SKM-1 treated with dmso at 0.1 percent for 144 hours (cell line): ENCODE measurements around the gene PAFAH1B1.
"Not testable (repeated sequence)": the region's sequence is repeated elsewhere in the genome, so short reads cannot be mapped to it uniquely, and the experiment has no call there.

ENCODE experiments used
- DNase-seq: peaks from one replicate; lab custom pipeline; 2025; ENCODE audit not compliant: unreplicated experiment; lab: John Stamatoyannopoulos, UW

Gene PAFAH1B1

DNA sequence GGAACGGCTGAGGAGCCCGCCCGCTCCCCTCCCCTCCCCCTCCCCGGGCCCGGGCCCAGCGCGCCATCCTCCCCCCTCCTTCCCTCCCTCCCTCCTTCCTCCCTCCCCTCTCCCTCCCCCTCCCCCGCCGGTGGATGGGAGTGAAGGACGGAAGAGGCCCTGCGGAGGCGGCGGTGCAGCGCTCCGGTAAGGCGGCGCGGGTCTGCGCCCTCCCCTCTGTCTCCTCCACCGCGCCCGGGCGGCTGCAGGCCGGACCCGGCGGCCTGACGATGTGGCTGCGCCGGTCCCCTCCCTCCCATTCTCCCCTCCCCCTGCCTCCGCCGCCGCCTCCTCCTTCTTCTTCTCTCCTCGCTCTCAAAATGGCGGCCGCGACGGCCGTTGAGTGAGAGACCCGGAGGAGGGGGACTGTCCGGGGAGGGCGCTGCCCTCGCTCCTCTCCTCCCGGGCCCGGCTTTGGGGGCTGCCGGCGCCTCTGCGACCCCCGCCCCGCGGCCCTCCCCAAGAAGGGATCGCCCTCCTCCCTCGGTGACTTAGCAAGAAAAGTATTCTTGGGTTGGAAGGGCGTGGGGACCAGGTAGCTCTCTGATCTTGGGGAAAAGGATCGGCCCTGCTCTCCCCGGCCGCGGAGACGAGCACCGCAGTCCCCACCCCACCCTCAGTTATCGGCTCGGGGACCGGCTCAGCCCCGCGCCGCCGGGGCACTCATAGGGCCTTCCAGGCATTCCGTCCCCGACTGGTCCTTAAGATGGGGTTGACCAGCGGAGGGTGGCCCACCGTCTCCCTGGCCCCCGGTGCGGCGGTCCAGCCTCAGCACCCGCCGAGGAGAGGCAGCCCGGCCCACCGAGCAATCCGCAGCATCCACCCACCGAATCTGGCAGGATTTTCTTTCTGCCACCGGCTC, 617 bp downstream of the PAFAH1B1 start:
- DNase-seq: peak; percentile 61

DNA sequence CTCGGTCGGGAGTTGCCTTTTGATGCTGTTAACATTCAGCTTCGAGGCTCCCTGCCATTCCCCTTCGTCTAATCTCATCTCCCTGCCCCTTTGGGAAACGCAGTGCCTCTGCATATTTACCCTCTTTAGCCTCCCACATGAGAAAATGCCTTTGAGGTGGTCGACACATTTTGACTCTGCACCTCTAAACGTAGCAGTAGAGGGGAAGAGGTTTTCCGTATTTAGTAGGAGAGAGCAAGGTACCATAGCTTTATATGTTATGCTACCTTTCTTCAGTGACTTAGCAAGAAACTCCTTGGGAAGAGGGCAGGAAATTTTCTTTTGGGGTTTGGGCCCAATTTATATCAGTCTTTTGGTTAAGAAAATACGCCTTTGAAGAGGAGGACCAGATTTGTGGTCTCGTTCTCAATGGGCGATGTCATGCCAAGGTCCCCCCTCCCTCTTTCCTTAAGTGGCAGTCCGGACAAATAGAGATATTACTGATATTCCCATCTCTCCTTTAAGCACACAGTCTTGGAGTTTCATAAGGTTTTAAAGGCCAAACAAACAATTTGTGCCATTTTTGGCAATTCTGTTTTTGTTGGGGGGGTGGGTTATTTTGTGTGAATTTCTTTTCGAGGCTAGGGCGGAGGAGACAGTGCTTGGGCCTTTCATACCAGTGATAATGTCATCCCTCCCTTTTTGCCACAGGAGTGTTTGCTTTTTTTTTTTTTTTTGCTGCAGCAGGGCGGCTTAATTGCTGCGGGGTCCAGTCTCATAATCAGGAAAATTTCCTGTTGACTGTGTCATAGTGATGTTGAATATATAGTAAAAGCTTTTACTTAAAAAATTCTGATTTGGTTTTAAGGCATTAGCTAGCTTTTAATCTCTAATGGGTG, 1.5 kb downstream of the PAFAH1B1 start:
- no peak for DNase-seq

DNA sequence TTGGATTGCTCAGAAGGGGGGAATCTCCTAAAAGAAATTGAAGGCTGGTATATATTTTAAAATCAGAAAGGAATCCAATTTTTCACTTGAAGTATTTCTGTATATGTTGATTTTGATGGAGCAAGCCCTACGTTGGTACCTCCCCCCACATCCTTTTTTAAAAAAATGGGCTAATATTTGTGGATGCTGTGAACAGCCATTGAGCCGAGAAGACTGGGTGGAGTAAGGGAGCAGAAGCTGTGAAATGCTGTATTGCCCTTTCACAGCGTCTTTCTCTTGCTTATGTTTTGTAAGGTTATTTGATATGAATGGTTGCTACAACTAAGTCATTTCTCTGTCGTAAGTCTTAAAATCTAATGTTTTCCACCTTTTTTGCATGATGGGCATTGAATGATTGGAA, 2.3 kb downstream of the PAFAH1B1 start:
- DNase-seq: no peak

DNA sequence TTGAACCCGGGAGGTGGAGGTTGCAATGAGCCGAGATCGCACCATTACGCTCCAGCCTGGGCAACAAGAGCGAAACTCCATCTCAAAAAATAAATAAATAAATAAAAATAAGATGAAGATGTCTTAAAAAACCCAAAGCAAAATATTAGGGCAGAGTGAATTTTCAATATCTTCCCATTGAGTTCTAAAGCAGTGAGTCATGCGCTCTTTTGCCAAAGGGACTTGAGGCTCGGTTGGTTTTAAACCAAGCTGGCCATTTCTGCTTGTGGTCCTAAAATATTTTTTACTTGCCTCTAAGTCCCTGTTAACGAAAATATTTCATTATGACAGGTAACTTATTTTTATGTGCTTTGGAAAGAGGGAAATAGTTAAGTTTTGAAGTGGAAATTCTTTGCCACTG, 4.7 kb downstream of the PAFAH1B1 start:
- DNase-seq: no peak

DNA sequence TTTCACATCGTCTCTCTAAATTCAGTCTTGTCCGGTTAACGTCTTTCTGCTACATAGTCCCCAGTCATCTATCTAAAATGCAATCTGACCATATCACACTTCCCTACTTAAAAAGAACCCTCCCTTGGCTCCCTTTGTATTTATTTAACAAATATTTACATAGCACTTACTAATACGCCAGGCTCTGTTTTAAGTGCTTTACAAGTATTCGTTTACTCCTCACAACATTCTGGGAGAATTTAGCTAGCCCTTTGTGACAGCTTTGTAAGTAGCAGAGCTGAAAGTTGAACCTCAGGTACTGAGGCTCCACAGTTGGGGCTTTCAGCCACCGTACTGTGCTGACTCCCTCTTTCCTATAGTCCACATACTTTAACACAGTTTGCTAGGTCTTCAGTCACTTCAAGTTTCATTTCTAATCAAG, 9.2 kb downstream of the PAFAH1B1 start:
- DNase-seq: no peak

DNA sequence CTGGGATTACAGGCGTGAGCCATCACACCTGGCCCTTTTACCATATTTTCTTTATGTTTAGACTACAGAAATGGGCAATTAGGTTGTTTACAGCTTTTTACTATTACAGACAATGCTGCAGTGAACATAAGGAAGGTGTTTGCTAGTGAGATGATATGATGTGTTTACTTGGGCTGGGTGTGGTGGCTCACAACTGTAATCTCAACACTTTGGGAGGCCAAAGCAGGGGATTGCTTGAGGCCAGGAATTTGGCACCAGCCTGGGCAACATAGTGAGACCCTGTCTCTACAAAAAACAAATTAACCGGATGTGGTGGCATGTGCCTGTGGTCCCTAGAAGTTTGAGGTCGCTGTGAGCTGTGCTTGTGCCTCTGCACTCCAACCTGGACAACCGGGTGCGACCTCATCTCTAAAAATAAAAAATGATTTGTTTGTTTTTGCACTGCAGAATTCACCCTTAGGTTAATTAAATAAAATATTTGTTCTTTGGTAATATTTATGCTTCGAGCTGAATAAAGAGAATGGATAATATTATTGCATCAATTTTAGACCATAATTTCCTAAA, 15.0 kb downstream of the PAFAH1B1 start:
- no peak for DNase-seq

DNA sequence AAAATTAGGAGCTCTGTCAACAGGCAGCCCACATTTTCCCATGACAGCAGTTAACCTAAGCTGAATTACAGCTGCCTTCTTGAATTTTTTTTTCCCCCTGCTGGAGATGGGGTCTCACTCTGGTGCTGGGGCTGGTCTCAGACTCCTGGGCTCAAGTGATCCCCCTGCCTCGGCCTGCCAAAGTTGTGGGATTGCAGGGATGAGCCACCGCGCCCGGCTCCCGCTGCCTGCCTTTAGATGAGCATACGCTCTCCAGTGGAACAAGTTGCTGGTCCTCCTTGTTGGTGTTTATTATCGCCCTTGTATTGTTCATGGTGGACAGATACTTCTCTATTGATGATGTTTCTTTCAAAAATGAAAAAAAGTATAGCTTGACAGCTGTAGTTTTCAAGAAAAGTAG, 15.6 kb downstream of the PAFAH1B1 start:
- no peak for DNase-seq

DNA sequence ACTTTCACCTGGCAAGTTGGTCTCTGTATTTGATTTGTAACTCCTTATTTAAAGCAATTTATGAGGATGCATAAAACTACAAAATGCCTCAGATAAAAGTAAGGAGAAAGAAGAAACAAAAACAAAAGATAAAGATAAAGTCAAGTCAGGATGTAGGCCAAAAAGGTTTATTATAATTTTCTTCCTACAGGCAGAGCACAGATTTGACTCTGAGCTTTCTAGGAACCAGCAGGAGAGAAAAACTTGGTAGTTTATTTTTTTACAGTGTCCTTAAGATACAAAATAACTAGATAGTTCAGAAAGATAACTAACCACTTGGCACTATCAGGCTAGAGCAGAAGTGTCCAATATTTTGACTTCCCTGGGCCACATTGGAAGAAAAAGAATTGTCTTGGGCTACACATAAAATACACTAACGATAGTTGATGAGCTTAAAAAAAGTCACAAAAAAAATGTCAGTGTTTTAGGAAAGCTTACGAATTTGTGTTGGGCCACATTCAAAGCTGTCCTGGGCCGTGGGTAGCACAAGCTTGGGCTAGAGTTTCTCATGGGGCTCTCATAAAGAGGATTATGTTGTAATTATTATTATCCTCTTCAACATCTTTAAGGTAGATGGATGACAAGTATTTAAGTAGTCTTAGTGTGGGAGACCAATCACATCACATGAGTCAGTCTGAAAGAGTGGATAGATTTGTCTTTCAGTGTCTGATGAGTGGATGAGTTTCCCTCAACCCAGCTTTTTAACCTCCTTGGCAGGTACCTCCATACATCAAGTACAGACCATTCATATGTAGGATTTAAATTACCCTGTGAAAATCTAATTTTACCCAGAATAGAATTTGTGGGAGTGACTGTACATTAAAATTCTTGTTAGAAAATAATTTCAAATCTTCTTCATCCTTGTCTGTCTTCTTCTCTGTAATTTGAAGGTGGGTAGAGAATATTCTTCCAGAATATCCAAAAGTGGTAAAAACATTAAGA, 17.0 kb downstream of the PAFAH1B1 start:
- DNase-seq: no peak

DNA sequence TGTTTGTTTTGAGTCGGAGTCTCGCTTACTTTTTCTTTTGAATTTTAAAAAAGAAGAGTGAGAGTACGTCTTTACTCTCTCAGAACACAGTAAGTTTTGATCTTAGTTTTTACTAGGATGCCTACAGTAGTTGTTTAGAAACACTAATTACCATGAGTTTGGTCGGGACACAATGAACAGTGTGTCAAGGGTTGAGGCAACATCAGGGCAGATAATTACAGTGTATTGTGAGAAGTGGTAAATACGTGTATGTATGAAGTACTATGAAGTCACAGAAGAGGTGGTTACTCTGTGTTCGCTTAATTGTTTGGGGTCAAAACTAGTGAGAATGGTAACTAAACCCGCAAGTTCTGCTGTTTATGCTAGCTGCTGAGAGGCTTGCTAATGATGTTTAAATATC, 18.2 kb downstream of the PAFAH1B1 start:
- no peak for DNase-seq

DNA sequence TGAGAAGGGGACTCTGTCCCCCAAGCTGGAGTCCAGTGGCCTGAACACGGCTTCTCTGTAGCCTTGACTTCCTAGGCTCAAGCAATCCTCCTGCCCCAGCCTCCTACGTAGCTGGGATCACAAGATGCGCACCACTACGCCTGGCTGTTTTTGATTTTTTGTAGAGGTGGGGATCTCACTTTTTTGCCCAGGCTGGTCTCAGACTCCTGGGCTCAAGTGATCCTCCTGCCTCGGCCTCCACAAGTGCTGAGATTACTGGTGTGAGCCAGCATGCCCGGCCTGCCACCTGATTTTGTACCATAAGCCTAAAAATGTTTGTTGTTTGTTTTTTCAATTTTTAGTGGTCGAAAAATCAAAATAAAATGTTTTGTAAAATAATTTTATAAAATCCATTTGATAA, 19.2 kb downstream of the PAFAH1B1 start:
- no peak for DNase-seq

DNA sequence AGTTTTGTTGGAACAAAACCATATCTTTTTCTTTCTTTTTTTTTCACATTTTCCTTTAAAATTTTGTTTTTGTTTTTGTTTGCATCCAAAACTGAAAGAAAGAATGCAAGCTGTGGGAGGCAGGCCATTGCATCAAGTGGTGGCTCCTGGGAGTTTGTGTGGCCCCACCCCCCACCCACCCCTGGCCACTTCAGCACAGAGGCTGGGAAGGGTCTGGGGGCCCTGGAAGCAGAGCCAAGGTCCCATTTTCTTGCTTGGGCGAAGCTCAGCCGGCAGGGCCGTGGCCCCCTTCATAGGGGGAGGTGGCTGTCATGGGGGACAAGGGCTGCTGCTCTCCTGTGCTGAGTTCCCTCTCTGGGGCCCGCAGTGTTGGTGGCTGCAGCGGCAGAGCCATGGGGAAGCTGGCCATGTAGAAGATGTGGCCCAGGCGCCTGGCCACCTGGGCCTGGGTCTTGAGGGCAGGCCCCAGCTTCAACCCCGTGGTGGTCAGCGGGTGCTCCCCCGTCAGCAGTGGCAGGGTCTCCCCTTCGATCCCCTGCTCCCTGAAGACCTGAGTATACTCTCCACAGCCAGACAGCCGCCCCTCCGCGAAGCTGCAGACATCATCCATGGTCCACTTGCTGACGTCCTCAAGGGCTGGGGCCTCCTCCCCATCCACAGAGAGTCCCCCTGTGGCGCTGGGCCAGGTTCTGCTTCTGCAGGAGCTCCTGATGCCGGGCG, 19.8 kb downstream of the PAFAH1B1 start:
- DNase-seq: no peak

DNA sequence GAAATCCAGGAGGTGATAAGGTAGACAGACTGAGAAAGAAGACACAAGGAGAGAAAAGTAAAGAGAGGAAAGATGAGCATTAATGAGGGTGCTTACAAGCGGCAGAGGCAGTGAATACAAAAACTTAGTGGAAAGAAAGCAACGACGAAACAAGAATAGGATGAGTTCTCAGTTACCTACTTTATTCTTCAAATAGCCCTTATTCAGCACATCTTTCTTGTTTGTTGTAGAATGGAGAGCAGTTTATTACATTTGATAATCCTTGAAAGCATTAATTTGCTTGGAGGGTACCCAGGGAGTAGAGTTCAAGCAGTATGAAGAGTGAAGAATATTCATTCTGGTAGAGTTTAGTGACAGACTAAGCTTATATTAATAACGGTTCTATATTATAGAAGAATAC, 22.4 kb downstream of the PAFAH1B1 start:
- DNase-seq: no peak

DNA sequence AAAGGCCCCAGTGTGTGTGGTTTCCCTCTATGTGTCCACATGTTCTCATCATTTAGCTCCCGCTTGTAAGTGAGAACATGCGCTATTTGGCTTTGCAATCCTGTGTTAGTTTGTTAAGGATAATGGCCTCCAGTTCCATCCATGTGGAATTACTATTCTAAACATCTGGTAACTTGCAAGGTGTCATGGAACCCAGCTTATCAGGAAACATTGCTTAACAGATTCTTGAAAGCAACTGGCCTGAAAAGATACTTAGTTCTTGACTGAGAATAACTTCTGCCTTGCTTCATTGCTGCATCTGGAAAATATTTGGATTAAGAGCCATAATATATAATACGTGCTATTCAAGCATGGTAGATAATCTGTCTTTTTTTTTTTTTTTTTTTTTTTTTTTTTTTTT, 27.8 kb downstream of the PAFAH1B1 start:
- no peak for DNase-seq

DNA sequence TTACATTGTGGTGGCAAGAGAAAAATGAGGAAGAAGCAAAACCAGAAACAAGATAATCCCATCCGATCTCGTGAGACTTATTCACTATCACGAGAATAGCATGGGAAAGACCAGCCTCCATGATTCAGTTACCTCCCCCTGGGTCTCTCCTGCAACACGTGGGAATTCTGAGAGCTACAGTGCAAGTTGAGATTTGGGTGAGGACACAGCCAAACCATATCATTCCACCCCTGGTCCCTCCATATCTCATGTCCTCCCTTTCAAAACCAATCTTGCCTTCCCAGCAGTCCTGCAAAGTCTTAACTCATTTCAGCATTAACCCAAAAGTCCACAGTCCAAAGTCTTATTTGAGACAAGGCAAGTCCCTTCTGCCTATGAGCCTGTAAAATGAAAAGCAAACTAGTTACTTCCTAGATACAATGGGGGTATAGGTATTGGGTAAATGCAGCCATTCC, 28.5 kb downstream of the PAFAH1B1 start:
- DNase-seq: not testable (repeated sequence)

DNA sequence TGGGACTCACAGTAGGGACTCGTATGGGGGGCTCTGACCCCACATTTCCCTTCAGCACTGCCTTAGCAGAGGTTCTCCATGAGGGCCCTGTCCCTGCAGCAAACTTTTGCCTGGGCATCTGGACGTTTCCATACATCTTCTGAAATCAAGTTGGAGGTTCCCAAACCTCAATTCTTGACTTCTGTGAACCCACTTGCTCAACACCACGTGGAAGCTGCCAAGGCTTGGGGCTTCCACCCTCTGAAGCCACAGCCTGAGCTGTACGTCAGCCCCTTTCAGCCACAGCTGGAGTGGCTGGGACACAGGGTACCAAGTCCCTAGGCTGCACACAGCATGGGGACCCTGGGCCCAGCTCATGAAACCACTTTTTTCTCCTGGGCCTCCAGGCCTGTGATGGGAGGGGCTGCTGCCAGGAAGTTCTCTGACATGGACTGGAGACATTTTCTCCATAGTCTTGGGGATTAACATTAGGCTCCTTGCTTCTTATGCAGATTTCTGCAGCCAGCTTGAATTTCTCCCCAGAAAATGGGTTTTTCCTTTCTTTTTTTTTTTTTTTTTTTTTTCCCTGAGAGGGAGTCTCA, 29.4 kb downstream of the PAFAH1B1 start:
- not testable (repeated sequence) for DNase-seq

DNA sequence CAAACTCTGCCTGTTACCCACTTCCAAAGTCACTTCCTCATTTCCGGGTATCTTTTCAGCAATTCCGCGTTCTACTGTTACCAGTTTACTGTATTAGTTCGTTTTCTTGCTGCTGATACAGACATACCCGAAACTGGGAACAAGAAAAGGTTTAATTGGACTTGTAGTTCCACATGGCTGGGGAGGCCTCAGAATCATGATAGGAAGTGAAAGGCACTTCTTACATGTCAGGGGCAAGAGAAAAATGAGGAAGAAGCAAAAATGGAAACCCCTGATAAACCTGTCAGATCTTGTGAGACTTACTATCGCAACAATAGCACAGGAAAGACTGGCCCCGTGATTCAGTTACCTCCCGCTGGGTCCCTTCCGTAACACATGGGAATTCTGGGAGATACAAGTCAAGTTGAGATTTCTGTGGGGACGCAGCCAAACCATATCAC, 30.9 kb downstream of the PAFAH1B1 start:
- DNase-seq: peak; percentile 39

DNA sequence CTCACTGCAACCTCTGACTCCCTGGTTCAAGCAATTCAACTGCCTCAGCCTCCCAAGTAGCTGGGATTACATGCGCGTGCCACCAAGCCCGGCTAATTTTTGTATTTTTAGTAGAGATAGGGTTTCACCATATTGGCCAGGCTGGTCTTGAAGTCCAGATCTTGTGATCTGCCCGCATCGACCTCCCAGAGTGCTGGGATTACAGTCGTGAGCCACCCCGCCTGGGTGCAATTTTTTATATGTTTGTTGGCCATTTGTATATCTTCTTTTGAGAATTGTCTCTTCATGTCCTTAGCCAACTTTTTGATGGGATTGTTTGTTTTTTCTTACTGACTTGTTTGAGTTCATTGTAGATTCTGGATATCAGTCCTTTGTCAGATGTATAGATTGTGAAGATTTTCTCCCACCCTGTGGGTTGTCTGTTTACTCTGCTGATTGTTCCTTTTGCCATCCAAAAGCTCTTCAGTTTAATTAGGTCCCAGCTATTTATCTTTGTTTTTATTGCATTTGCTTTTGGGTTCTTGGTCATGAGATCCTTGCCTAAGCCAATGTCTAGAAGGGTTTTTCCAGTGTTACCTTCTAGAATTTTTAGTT, 33.3 kb downstream of the PAFAH1B1 start:
- not testable (repeated sequence) for DNase-seq

DNA sequence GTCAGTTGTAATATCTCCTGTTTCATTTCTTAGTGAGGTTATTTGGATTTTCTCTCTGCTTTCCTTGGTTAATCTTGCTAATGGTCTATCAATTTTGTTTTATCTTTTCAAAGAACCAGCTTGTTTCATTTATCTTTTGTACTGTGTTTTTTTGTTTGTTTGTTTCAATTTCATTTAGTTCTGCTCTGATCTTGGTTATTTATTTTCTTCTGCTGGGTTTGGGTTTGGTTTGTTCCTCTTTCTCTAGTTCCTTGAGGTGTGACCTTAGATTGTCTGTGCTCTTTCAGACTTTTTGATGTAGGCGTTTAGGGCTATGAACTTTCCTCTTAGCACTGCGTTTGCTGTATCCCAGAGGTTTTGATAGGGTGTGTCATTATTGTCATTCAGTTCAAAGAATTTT, 35.5 kb downstream of the PAFAH1B1 start:
- DNase-seq: not testable (repeated sequence)

DNA sequence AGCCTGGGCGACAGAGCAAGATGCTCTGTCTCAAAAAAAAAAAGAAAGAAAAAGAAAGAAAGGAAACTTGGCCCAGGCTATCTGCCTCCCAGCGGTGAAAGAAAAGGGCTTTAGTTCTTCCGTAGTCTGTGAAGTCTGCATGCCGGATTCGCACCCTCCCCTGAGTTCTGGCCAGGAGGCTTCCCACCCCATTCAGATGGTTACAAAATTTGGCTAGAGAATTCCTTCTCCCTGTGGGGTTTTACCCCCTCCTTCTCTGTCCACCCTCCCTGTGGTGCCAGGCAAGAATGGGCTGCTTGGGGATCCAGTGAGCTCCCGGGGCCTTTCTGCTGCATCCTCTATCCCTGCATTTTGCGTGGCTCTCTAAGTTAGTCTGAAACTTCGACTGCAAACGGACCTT, 37.8 kb downstream of the PAFAH1B1 start:
- DNase-seq: no peak
